H9 (cell line): ENCODE data around the gene LMO3. TPM values are rescaled to one million over a fixed set of nuclear protein-coding genes. Genes with fewer than 3 reads are reported as not detected.
"Not testable (repeated sequence)": the region's sequence is repeated elsewhere in the genome, so short reads cannot be mapped to it uniquely, and the experiment has no call there.

ENCODE experiments used
- DNase-seq: peaks from one replicate; pipeline ENCODE4 v3.0.0-alpha.2; 2017
- H2AFZ ChIP-seq: one replicate; pipeline ENCODE4 v1.6.1; 2013; ENCODE audit warnings: mild to moderate bottlenecking, low read length, control low read depth, moderate library complexity
- H2AK5ac ChIP-seq: 2 replicates; pipeline ENCODE4 v1.6.1; 2013; ENCODE audit warnings: low read length, control low read depth, mixed read lengths; ENCODE audit not compliant: insufficient read length
- H2BK120ac ChIP-seq: one replicate; pipeline ENCODE4 v1.6.1; 2013; ENCODE audit warnings: low read depth, mild to moderate bottlenecking, low read length, control low read depth, inconsistent platforms; ENCODE audit not compliant: poor library complexity, severe bottlenecking
- H2BK12ac ChIP-seq: 2 replicates; pipeline ENCODE4 v1.6.1; 2013; ENCODE audit warnings: low read length, control low read depth, mixed read lengths, low read depth; ENCODE audit not compliant: insufficient read length
- H2BK15ac ChIP-seq: 2 replicates; pipeline ENCODE4 v1.6.1; 2013; ENCODE audit warnings: low read depth, low read length, control low read depth
- H2BK20ac ChIP-seq: one replicate; pipeline ENCODE4 v1.6.1; 2013; ENCODE audit warnings: low read depth, mild to moderate bottlenecking, low read length, control low read depth, inconsistent platforms; ENCODE audit not compliant: poor library complexity, severe bottlenecking
- H2BK5ac ChIP-seq: 2 replicates; pipeline ENCODE4 v1.6.1; 2013; ENCODE audit warnings: low read length, control low read depth, mixed read lengths; ENCODE audit not compliant: insufficient read length
- H3K14ac ChIP-seq: 2 replicates; pipeline ENCODE4 v1.6.1; 2013; ENCODE audit warnings: low read length, control low read depth; ENCODE audit not compliant: insufficient read depth
- H3K18ac ChIP-seq: 2 replicates; pipeline ENCODE4 v1.6.1; 2013; ENCODE audit warnings: low read depth, mild to moderate bottlenecking, mixed read lengths, low read length, control low read depth; ENCODE audit not compliant: insufficient read length
- H3K23ac ChIP-seq: 2 replicates; pipeline ENCODE4 v1.6.1; 2013; ENCODE audit warnings: low read length, control low read depth, mixed read lengths, low read depth; ENCODE audit not compliant: insufficient read length
- H3K23me2 ChIP-seq: 2 replicates; pipeline ENCODE4 v1.6.1; 2013; ENCODE audit warnings: low read depth, mild to moderate bottlenecking, mixed read lengths, low read length, control low read depth; ENCODE audit not compliant: insufficient read length, poor library complexity, severe bottlenecking
- H3K27ac ChIP-seq: 2 replicates; pipeline ENCODE4 v1.5.1; 2013; ENCODE audit warnings: low read length, control low read depth, mixed read lengths, low read depth; ENCODE audit not compliant: insufficient read length
- H3K27me3 ChIP-seq: 2 replicates; pipeline ENCODE4 v1.6.1; 2013; ENCODE audit warnings: low read length, control low read depth, inconsistent platforms; ENCODE audit not compliant: insufficient read depth
- H3K4ac ChIP-seq: 2 replicates; pipeline ENCODE4 v1.6.1; 2013; ENCODE audit warnings: low read depth, mild to moderate bottlenecking, control low read depth, inconsistent platforms, low read length, moderate library complexity
- H3K4me1 ChIP-seq: 2 replicates; pipeline ENCODE4 v1.6.1; 2013; ENCODE audit warnings: low read length, control low read depth, inconsistent platforms; ENCODE audit not compliant: insufficient read depth
- H3K4me2 ChIP-seq: 2 replicates; pipeline ENCODE4 v1.6.1; 2013; ENCODE audit warnings: low read length, control low read depth, mixed read lengths; ENCODE audit not compliant: insufficient read length, insufficient read depth
- H3K56ac ChIP-seq: 2 replicates; pipeline ENCODE4 v1.6.1; 2013; ENCODE audit warnings: low read depth, mild to moderate bottlenecking, mixed read lengths, low read length, control low read depth; ENCODE audit not compliant: insufficient read length
- H3K79me1 ChIP-seq: 2 replicates; pipeline ENCODE4 v1.6.1; 2013; ENCODE audit warnings: low read depth, mild to moderate bottlenecking, moderate library complexity, low read length, control low read depth, inconsistent platforms; ENCODE audit not compliant: insufficient read depth, poor library complexity, severe bottlenecking
- H3K79me2 ChIP-seq: 2 replicates; pipeline ENCODE4 v1.6.1; 2013; ENCODE audit warnings: low read length, control low read depth, inconsistent platforms; ENCODE audit not compliant: insufficient read depth
- H3K9ac ChIP-seq: 2 replicates; pipeline ENCODE4 v1.6.1; 2013; ENCODE audit warnings: low read length, control low read depth, mixed read lengths; ENCODE audit not compliant: insufficient read length; ENCODE audit errors: extremely low read depth
- H3K9me3 ChIP-seq: one replicate; pipeline ENCODE4 v1.6.1; 2013; ENCODE audit warnings: low read depth, low read length, inconsistent platforms; ENCODE audit not compliant: control insufficient read depth
- H3T11ph ChIP-seq: one replicate; pipeline ENCODE4 v1.6.1; 2013; ENCODE audit warnings: mild to moderate bottlenecking, low read length, control low read depth, inconsistent platforms
- H4K20me1 ChIP-seq: one replicate; pipeline ENCODE4 v1.6.1; 2013; ENCODE audit not compliant: control insufficient read depth, insufficient read length, insufficient read depth
- H4K5ac ChIP-seq: 2 replicates; pipeline ENCODE4 v1.6.1; 2013; ENCODE audit warnings: low read depth, mild to moderate bottlenecking, mixed read lengths, low read length, control low read depth; ENCODE audit not compliant: insufficient read length
- H4K8ac ChIP-seq: replicated peaks from 2 replicates; pipeline ENCODE4 v1.6.1; 2013; ENCODE audit warnings: low read length, control low read depth, mixed read lengths, low read depth; ENCODE audit not compliant: insufficient read length
- H4K91ac ChIP-seq: 2 replicates; pipeline ENCODE4 v1.6.1; 2013; ENCODE audit warnings: low read depth, mild to moderate bottlenecking, moderate library complexity, mixed read lengths, low read length, control low read depth; ENCODE audit not compliant: insufficient read length
- H3K27ac Mint-ChIP-seq, 3 experiments: 2 replicates in 2 of 3; 3 replicates in 1 of 3; pipeline ENCODE4 v1.8.0; 2020 to 2021; ENCODE audit warnings: mixed read lengths in 3 of 3, mild to moderate bottlenecking in 1 of 3, moderate library complexity in 1 of 3
- H3K27me3 Mint-ChIP-seq: 2 replicates; pipeline ENCODE4 v1.8.0; 2021; ENCODE audit warnings: low read depth, mild to moderate bottlenecking, moderate library complexity, mixed read lengths
- H3K36me3 Mint-ChIP-seq, 3 experiments: 2 replicates in 2 of 3; 3 replicates in 1 of 3; pipeline ENCODE4 v1.8.0; 2020 to 2021; ENCODE audit warnings: low read depth in 3 of 3, mixed read lengths in 3 of 3; ENCODE audit not compliant: insufficient read depth in 1 of 3
- H3K4me1 Mint-ChIP-seq, 2 experiments: 2 replicates each; pipeline ENCODE4 v1.8.0; 2020; ENCODE audit warnings: mixed read lengths in 2 of 2
- H3K4me3 Mint-ChIP-seq, 2 experiments: 2 replicates in 1 of 2; 3 replicates in 1 of 2; pipeline ENCODE4 v1.8.0; 2020 to 2021; ENCODE audit warnings: mild to moderate bottlenecking in 2 of 2, mixed read lengths in 2 of 2, moderate library complexity in 1 of 2
- H3K9me3 Mint-ChIP-seq, 2 experiments: 2 replicates in 1 of 2; 3 replicates in 1 of 2; pipeline ENCODE4 v1.8.0; 2020; ENCODE audit warnings: mild to moderate bottlenecking in 2 of 2, mixed read lengths in 2 of 2, moderate library complexity in 1 of 2
- CTCF ChIP-seq: fragments of 200-600 bp; sonication (generic); conservative IDR thresholded peaks from 3 replicates; pipeline ENCODE4 v1.8.0; 2021; ENCODE audit warnings: antibody characterized with exemption, mild to moderate bottlenecking
- WGBS: extraction: QIAGEN DNeasy Blood & Tissue Kit; methylation state at CpG from one replicate; pipeline ENCODE4 v1.1.7; 2013; ENCODE audit warnings: missing lambda C conversion rate, low lambda C conversion rate, mixed read lengths; ENCODE audit not compliant: insufficient read length; ENCODE audit errors: extremely low coverage; 5-methylcytosine and 5-hydroxymethylcytosine counted together
- total RNA-seq: library from RNA; stranded (reverse); gene quantifications from 2 replicates; pipeline ENCODE4 v1.2.1, GENCODE V29; 2021

Gene LMO3
- total RNA-seq, 1 experiment from 2014 or later, result not detected

- Mint-ChIP-seq H3K27me3 (no peaks in the 10 kb centered on the region), H3K36me3 (peaks cover 7 to 9% (median 7%) of the 10 kb centered on the region in 3 experiments; a peak in 5 of 7 replicates), H3K4me3 (no peak overlapping the region), H3K4me1 (no peaks in the 10 kb centered on the region), H3K27ac (no peak overlapping the region), H3K9me3 (peaks cover 8 to 9% of the 10 kb centered on the region in 2 experiments)
- Histone ChIP-seq H3K14ac (no peak overlapping the region), H3K56ac (no peak overlapping the region), H3K4me1 (no peaks in the 10 kb centered on the region), H2BK5ac (no peak overlapping the region), H3K23ac (no peak overlapping the region), H2BK20ac (no peak overlapping the region), H3K4ac (no peak overlapping the region), H3K79me2 (no peaks in the 10 kb centered on the region), H2BK12ac (no peak overlapping the region), H4K8ac (no peak overlapping the region), H3K9me3 (no peaks in the 10 kb centered on the region), H3K18ac (no peak overlapping the region), H3K23me2 (no peaks in the 10 kb centered on the region), H3K27me3 (no peaks in the 10 kb centered on the region), H3K4me2 (no peak overlapping the region), H4K20me1 (no peaks in the 10 kb centered on the region), H4K5ac (no peak overlapping the region), H2AK5ac (no peak overlapping the region), H3T11ph (no peak overlapping the region), H4K91ac (no peak overlapping the region), H3K27ac (no peak overlapping the region), H2AFZ (no peak overlapping the region), H3K9ac (no peak overlapping the region), H2BK120ac (no peak overlapping the region), H3K79me1 (no peaks in the 10 kb centered on the region), H2BK15ac (no peak overlapping the region)
- no peak for DNase-seq
- no CpG with 5 or more reads among the region's 2 CpGs for WGBS
- TF ChIP-seq CTCF, result no peak
These were observed 63.4 kb downstream of the LMO3 start for GRCh38 chr12:16542586-16542985.

GRCh38 chr12:16537652-16538051 lies 68.3 kb downstream of the LMO3 start:
- peaks cover 23% of the 10 kb centered on the region in 2 experiments for H3K9me3 Mint-ChIP-seq

More at GRCh38 chr12:16537652-16538051, 68.3 kb downstream of the LMO3 start:
- not testable (repeated sequence) for H3K79me2 ChIP-seq, H3K18ac ChIP-seq, H3K4ac ChIP-seq, H2BK5ac ChIP-seq, DNase-seq, H3T11ph ChIP-seq, H3K56ac ChIP-seq, H2BK15ac ChIP-seq, H3K4me2 ChIP-seq, H2BK12ac ChIP-seq, H3K9ac ChIP-seq, H3K4me3 Mint-ChIP-seq, H3K27ac Mint-ChIP-seq, H4K5ac ChIP-seq, H3K79me1 ChIP-seq, H3K4me1 ChIP-seq, H3K9me3 ChIP-seq, H4K20me1 ChIP-seq, H2BK120ac ChIP-seq, H3K27me3 Mint-ChIP-seq, H2BK20ac ChIP-seq, H3K23ac ChIP-seq, H3K4me1 Mint-ChIP-seq, H3K23me2 ChIP-seq, H2AK5ac ChIP-seq, H3K27ac ChIP-seq, H4K8ac ChIP-seq, H3K27me3 ChIP-seq, H2AFZ ChIP-seq, H4K91ac ChIP-seq, H3K14ac ChIP-seq
- peaks cover 11 to 21% (median 17%) of the 10 kb centered on the region in 3 experiments; a peak in 6 of 7 replicates for H3K36me3 Mint-ChIP-seq
- no CpG with 5 or more reads among the region's 1 CpG for WGBS
